Measurements from ENCODE around the gene UBA6. TPM values are rescaled to one million over a fixed set of nuclear protein-coding genes. Genes with fewer than 3 reads are reported as not detected.

UBA6 gene
- total RNA-seq, 1 experiment from 2014 or later = 72.2 TPM

- Histone ChIP-seq H4K91ac (ENCODE audit: insufficient read length, low read depth, low read length) (no peak overlapping the region), H2BK120ac (ENCODE audit: low read depth, low read length, poor library complexity, severe bottlenecking) (no peak overlapping the region), H2AK5ac (ENCODE audit: insufficient read length, low read length) (no peak overlapping the region), H3K4me1 (ENCODE audit: insufficient read depth, low read length) (no peaks in the 10 kb centered on the region), H2BK5ac (ENCODE audit: insufficient read length, low read length) (no peak overlapping the region), H3K79me2 (ENCODE audit: insufficient read depth, low read length) (no peaks in the 10 kb centered on the region), H3K4me2 (ENCODE audit: insufficient read depth, insufficient read length, low read length) (no peak overlapping the region), H4K8ac (replicated peaks; ENCODE audit: insufficient read length, low read depth, low read length) (no peak overlapping the region), H3K56ac (ENCODE audit: insufficient read length, low read depth, low read length) (no peak overlapping the region), H3K14ac (ENCODE audit: insufficient read depth, low read length) (no peak overlapping the region), H3K23ac (ENCODE audit: insufficient read length, low read depth, low read length) (no peak overlapping the region), H2BK15ac (ENCODE audit: low read depth, low read length) (no peak overlapping the region), H3K9ac (ENCODE audit: extremely low read depth, insufficient read length, low read length) (no peak overlapping the region), H3K18ac (ENCODE audit: insufficient read length, low read depth, low read length) (no peak overlapping the region), H2BK12ac (ENCODE audit: insufficient read length, low read depth, low read length) (no peak overlapping the region), H4K20me1 (ENCODE audit: control insufficient read depth, insufficient read depth, insufficient read length) (no peaks in the 10 kb centered on the region), H3K79me1 (ENCODE audit: insufficient read depth, low read depth, low read length, poor library complexity, severe bottlenecking) (no peaks in the 10 kb centered on the region), H2BK20ac (ENCODE audit: low read depth, low read length, poor library complexity, severe bottlenecking) (no peak overlapping the region), H3K23me2 (ENCODE audit: insufficient read length, low read depth, low read length, poor library complexity, severe bottlenecking) (no peaks in the 10 kb centered on the region), H2AFZ (ENCODE audit: low read length) (no peak overlapping the region), H3K27me3 (ENCODE audit: insufficient read depth, low read length) (no peaks in the 10 kb centered on the region), H3T11ph (ENCODE audit: low read length) (no peak overlapping the region), H3K27ac (ENCODE audit: insufficient read length, low read depth, low read length) (no peak overlapping the region), H3K9me3 (ENCODE audit: control insufficient read depth, low read depth, low read length) (no peaks in the 10 kb centered on the region), H3K4ac (ENCODE audit: low read depth, low read length) (no peak overlapping the region), H4K5ac (ENCODE audit: insufficient read length, low read depth, low read length) (no peak overlapping the region)
- Mint-ChIP-seq H3K4me3 (no peak overlapping the region), H3K36me3 (ENCODE audit: insufficient read depth in 1 of 3, low read depth in 3 of 3) (no peaks in the 10 kb centered on the region), H3K4me1 (no peaks in the 10 kb centered on the region), H3K27ac (no peak overlapping the region), H3K27me3 (ENCODE audit: low read depth) (no peaks in the 10 kb centered on the region), H3K9me3 (no peaks in the 10 kb centered on the region)
- no CpG with 5 or more reads among the region's 4 CpGs for WGBS (ENCODE audit: extremely low coverage, insufficient read length, low lambda C conversion rate)
- TF ChIP-seq CTCF (conservative IDR thresholded peaks at IDR 0.05) = no peak
- DNase-seq = no peak
Observed at GRCh38 chr4:67750691-67751090, 49.7 kb upstream of the UBA6 start.

Measured in H9 (cell line).